ELF-1 (cell line): ENCODE results near the gene RNF19B.
"Not testable (repeated sequence)": the region's sequence is repeated elsewhere in the genome, so short reads cannot be mapped to it uniquely, and the experiment has no call there.

Source experiments
- DNase-seq: peaks from one replicate; pipeline ENCODE4 v3.0.0-alpha.2; 2016; ENCODE audit warnings: low read depth, low spot score

The RNF19B gene

DNA sequence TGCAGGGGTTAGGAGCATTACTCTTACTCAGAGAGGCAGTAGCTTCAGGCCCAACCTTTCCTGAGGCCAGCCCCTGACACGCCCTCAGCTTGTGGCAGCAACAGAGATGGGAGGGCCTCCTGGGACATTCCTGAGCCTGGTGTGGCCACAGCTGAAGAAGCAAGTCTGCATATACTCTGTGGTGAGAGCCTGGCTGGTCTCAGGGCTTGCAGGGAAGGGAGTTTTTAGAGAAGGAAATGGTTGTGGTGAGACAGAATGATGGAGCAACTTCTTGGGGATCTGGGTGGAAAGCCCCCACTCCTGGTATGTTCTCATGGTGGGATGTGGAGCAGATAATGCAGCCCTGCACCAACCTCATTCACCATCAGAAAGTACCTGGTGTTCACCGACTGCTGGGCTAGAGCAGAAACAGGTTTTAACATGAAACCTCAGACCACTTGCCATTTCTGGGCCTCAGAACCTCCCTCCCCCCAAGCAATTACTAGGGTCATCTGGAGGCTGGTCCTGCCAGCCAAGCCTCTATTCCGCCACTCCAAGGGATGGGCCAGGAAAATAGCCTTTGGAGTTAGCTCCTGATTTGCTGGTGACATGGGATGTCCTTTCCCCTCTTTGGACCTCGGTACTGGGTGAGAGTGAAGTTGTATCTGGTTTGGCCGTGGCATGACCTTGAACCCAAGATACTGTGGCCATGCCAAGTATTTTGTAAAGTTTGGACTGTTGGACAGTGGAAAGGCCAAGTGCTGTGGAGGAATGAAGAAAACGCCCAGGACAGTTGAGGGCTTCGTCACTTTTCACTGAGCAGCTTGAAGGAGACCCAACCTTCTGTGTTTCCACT is 28.1 kb upstream of the RNF19B start:
- DNase-seq: peak; percentile 95

DNA sequence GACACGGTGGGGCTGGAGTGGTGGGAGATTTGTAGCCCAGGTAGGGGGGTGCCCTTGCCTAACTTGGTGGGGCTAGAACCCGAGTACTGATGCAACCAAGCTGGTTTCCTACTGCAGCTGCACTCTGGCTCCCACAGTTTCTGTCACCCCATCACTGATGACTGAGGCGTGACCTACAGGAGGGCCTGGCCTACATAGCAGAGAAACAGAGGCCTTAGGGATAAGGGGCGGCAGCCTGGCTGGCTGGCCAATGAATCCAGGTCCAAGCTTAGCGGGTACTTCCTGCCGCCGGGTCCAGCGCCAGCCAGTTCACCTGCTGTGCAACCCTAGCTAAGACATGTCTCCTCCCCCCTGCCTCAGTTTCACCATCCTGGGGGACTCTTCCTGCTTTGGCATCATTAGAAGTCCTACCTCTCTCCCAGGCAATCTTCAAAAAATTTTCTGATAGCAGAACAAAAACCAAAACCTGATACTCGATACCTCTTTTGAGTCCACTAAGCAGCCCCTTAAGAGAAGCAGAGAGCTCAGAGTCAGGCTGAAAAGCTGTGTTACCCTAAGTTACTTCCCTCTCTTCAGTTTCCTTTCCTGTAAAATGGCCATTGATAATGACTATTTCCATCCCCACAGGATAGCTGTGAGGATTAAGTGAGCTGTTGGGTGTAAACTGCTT is 27.3 kb upstream of the RNF19B start:
- no peak for DNase-seq

DNA sequence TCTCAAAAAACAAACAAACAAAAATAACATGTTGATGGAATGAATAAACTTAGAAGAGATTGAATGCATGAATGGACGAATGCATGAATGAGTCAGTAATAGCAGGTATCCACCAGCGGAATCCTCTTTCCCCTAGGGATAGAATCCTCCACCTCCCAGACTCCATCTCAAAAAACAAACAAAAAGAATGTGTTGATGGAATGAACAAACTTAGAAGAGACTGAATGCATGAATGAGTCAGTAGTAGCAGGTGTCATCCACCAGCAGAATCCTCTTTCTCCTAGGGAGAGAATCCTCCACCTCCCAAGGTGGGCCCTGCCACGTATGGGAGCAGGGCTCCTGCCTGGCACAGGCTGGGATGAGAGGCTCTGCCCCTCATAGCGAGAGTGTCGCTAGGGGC is 26.8 kb upstream of the RNF19B start:
- DNase-seq: no peak

DNA sequence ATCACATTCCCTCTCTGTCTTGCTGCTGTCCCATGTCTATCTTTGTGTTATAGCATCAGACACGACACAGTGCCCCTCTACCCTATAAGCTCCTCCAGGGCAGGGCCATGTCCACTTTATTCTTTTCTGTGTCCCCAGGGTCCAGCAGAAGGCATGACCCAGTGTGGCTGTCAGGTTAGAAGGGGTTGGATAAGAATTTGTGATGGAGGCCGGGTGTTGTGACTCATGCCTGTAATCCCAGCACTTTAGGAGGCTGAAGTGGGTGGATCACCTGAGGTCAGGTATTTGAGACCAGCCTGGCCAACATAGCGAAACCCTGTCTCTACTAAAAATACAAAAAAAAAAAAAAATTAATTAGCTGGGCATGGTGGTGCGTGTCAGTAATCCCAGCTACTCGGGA is 26.3 kb upstream of the RNF19B start:
- DNase-seq: no peak

DNA sequence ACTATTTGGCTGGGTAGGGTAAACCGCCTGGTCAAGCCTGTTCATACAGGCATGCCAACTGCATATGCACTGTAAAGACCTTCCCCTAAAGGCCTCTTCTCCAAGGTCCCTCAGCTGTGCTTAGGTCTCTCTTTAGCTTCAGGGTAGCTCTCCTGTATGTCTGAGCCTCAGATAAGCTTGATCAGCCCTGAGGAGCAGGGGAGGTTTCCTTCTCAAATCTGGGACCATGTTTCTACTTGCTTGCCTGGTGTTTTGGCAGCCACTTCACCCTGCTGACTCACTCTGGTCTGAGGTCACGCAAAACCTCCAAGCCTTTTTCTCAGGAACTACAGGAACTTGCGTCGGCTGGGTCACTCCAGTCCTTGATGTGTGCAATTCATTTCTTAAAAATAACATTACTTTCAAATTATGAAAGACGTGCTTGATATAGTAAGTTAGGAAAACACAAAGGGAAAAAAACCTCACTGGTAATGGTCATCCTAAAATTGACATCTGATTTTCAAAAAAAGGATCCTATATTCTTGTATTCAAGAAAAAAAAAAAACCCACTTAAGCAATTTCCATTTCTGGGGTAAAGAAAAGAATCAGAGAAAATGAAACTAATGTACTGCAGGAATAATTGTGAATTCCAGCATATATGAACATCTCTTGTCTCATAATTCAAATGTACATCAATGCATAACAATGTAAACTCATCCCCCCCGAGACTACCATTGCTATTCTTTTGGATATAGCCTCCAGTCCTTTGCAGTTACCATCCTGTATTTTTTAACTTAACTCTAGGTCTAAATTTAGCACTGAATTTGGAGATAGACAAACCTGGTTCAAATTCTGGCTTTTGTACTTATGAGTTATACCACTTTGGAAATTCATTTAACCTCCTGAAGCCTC is 24.8 kb upstream of the RNF19B start:
- peak; percentile 53 for DNase-seq

DNA sequence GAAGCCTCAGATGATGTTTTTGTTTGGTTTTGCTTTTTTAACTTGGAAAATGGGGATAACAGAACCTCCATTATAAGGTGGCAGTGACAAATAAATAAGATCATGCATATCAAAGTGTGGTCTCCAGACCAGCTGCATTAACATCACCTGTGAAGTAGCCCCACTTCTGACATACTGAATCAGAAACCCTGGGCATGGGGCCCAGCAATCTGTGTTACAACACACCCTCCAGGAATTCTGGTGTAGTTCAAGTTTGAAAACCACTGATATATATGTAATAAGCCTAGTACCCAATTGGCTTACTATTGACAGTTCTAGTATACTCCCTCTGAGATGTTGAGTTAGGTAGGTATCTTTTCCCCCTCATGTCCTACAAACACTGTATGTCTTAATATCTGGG is 24.1 kb upstream of the RNF19B start:
- no peak for DNase-seq

DNA sequence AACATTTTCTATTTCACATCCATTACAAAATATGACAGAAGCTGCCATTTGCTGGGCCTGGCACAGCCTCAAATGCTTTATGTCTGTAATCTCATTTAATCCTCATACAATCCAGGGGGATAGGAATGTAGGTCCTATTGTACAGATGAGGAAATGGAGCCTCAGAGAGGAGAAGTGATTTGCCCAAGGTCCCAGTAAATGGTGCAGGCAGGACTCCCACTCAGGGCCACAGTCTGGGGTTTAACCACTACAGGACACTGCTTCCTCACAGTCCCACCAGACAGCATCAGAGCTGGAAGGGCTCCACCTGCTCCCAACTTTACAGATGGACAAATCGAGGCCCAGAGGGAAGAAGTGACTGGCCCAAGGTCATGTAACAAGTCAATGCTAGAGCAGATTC is 20.6 kb upstream of the RNF19B start:
- DNase-seq: no peak

DNA sequence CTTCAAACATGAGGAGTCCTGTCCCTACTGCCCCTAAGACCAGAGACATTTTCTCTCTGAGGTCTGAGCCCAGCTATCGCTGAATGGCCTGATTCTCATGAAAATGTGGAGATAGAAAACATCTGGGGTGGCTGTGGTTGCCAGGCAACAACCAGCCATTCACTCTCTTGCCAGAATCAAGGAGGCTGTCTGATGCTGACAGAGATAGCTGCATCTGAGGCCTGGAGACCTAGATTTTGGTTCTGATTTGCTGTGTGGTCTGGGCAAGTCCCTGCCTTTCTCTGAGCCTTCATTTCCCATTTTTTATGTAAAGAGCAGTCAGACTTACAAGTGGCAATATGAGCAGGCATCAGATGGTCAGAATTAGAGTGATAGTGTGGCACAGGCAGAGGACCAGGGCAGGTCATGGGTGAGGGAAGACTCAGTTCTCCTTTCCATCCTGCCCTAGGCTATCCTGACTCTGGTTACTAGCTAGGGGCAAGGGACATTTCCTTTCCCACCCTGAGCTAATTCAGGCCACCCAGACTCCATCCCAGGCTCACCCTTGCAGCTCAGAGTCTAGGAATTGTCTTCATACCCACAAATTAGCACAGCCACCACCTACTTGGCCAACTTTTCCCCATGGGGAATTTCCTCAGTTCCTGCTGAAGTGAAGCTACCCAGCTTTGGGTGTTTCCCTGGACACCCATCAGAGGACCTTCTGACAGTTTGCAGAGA is 20.0 kb upstream of the RNF19B start:
- DNase-seq: peak; percentile 32

DNA sequence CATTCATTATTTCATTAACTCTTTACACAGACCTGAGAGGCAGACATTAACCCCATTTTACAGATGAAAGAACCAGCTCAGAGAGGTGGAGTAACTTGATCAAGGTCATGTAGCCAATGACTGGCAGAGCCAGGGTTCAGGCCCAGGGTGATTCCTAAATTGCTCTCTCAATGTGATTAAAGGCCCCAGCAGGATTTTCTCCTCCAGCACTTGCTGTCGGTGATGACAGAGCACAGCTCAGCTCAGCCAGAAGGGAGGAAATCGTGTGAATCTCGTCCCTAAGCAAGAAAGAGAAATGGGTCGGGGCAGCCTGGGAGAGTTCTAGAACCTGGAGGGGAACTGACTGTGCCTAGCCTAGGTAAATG is 19.5 kb upstream of the RNF19B start:
- DNase-seq: peak; percentile 18

DNA sequence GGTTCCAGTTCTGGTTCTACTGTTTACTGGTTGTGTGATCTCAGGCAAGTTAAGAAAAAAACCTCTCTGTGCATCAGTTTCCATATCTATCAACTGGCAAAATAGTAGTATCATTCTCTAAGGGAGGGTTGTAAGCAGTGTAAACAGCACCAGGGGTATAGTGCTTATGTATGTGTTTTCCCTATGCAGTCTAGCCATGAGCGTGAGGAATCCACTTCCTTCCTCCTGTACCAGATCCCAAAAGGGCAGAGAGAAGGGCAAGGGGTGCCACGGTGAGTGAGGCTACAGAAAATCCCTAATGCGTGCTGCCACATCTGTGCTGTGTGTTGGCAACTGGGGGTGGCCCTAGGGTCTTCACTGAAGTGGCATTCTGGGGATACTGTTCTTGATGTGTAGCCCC is 18.4 kb upstream of the RNF19B start:
- no peak for DNase-seq

DNA sequence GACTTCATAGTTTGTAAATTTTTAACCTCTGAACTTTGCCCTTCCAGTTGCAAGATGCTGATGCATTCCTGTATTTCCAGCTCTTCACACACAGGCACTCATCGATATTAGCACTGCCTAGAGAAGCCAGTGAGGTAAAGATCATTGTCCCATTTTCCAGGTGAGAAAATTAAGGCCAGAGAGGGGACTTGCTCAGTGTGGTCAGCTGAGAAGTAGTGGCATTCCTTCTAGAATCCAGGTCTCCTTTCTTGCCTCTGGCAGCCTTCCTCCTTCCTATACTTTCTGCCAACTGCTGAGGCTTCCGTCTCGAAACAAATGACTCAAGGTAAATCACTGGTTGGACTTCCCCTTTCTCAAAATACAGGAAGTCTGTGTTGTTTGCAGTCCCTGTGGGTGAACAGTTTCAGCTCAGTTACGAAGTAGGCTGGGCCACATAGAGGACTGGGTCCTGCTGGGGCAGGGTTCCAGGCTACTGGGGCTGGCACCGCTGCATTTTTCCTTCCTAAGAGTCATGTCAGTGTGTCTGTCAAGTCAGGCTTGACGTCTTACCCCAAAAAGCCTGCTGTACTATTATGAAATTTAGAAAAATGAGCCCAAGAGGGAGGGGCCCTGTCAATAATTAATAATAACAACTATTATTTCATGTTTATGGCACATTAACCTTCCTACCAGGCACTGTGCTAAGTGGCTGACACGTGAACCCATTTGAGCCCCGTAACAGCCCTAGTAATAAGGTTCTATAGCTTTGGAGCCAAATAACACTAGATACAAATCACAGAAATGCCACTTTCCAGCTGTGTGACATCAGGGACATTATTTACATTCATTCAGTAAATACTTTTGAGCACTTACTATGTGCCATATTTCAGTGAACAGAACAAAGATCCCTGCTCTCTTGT is 16.6 kb upstream of the RNF19B start:
- DNase-seq: peak; percentile 57

DNA sequence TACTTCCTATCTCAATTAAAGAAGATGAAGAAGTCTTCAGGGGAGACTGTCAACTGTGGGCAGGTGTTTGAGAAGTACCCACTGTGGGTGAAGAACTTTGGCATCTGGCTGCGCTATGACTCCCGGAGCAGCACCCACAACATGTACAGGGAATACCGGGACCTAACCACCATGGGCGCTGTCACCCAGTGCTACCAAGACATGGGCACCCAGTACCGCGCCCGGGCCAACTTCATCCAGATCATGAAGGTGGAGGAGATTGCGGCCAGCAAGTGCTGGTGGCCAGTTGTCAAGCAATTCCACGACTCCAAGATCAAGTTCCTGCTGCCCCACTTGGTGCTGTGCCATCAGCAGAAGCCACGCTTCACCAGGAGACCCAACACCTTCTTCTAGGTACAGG is 15.5 kb upstream of the RNF19B start:
- no peak for DNase-seq

DNA sequence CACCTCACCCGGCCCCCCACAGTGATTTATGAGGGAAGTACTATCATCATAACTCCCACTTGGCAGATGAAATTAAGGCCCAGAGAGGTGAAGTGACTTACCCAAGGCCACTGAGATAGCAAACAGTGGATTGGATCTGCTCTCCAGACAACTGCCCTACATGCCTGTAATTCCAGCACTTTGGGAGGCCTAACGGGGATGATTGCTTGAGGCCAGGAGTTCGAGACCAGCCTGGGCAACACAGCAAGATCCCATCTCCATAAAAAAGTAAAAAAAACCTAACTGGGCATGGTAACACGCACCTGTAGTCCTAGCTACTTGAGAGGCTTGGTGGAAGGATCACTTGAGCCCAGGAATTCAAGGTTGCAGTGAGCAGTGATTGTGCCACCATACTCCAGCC is 14.2 kb upstream of the RNF19B start:
- no peak for DNase-seq

DNA sequence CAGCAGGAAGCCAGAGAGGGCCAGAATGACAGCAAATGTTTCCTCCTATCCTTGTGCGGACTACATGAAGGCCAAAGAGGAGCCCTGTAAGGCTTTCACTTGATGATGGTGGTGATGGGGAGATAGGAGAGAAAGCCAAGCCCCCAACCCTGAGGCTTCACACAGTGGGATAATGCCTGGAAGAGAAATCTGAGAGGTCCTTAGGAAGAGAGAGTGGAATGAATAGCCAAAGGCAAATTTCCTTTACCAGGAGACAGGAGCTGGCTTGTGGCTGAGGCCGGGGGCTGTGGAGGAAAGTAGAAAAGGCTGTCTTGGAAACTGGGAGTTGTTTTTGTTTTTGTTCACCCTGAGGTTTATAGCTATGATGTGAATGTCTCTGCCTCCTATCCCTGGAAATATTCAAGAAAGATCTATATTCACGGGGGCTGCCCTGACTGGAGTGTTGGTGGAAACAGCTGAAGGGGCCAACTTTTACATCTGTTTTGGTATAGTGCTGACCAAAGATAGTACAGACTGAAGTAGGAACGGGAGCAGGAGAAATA is 13.0 kb upstream of the RNF19B start:
- DNase-seq: peak; percentile 80

DNA sequence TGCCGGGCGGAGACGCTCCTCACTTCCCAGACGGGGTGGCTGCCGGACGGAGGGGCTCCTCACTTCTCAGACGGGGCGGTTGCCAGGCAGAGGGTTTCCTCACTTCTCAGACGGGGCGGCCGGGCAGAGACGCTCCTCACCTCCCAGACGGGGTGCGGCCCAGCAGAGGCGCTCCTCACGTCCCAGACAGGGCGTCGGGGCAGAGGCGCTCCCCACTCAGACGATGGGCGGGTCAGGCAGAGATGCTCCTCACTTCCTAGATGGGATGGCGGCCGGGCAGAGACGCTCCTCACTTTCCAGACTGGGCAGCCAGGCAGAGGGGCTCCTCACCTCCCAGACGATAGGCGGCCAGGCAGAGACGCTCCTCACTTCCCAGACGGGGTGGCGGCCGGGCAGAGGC is 10.4 kb upstream of the RNF19B start:
- not testable (repeated sequence) for DNase-seq

DNA sequence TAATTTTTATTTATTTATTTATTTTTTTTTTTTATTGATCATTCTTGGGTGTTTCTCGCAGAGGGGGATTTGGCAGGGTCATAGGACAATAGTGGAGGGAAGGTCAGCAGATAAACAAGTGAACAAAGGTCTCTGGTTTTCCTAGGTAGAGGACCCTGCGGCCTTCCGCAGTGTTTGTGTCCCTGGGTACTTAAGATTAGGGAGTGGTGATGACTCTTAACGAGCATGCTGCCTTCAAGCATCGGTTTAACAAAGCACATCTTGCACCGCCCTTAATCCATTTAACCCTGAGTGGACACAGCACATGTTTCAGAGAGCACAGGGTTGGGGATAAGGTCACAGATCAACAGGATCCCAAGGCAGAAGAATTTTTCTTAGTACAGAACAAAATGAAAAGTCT is 8.8 kb upstream of the RNF19B start:
- DNase-seq: not testable (repeated sequence)

DNA sequence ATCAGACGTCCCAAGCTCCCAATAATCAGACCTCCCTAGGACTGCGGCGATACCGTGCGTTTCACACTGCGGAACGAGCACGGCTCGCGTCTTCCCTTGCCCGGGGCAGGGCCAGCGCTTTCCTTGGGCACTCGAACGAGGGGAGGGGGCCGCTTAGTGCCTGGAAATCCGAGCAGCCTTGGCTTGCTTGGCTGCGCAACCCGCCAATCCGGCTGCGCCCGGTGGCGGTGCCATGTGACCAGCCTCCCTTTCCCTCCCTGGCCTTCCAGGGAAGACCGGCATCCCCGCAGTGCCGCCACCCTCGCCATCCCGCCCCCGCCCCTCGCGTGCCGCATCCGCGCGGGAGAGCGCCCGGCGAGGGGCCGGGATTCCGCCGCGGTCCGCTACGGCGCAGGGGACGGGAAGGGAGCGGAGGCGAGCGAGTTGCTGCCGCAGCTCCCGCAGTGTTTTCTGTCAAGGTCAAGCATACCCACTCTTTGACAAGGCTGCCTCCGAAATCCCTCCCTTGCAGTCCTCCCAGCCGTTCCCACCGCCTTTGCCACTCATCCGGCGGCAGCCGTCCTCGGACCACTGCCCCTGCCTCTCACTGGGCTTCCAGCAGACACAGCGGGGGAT is 8.3 kb upstream of the RNF19B start:
- DNase-seq: peak; percentile 89

DNA sequence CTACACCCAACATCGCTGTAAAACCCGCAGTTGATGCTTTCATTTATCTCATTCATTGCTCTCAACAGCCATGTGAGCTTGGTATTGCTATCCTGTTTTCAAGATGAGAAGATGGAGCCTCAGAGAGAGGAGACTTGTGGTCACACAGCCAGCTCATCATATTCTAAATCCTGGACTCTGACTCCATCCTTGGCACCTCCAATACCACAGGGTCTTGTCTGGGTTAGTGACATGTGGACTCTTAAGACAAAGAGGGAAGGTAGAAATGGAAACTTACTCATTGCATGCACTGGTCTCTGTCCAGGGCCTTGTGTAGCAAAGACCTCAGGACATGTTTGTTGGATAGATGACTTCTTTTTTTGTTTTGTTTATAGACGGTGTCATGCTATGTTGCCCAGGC is 7.0 kb upstream of the RNF19B start:
- DNase-seq: no peak

DNA sequence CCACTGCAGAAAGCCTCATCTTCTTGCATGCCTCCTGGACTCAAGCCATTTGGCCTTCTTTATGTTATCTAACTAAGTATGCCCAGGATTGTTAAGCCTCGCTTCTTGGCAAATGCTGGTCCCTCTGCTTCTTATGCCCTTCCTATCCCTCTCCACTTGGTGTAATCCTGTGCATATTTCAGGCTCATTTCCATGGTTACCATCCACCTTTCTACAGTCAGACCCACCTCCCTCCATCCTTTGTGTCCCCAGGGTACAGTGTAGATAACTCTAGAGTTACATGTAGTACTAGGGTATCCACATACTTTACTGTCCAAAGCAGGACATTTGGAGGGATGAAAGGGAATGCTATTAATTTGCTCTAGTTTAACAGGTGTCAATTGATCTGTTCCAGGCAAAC is 6.5 kb upstream of the RNF19B start:
- DNase-seq: no peak

DNA sequence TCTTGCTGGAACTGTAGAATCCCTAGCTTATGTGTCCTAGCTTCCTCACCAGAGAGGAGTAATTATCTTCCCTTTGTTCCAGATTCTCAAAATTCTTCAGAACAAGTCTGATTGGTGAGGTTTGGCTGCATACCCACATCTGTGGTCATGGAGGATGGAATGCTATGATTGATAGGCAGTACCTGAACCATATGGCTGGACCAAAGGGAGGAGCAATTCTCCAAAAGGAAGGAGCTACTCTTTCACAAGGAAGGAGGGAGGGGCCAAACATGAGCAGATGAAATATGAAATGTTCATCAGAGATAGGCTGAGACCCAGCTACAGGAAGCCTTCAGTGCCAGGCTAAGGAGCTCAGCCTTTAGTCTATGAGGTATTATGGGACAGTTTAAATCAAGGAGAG is 5.0 kb upstream of the RNF19B start:
- DNase-seq: no peak
